LHCN-M2 (cell line): ENCODE measurements around the gene ADGRF3. TPM values are rescaled to one million over a fixed set of nuclear protein-coding genes. Genes with fewer than 3 reads are reported as not detected.
"Not testable (repeated sequence)": the region's sequence is repeated elsewhere in the genome, so short reads cannot be mapped to it uniquely, and the experiment has no call there.

Source experiments
- DNase-seq: peaks from one replicate; pipeline ENCODE4 v3.0.0-alpha.2; 2012; ENCODE audit warnings: low read depth
- total RNA-seq: library from RNA; depleted of rRNA; stranded (reverse); fragments of >200 nt; gene quantifications from 2 replicates; pipeline ENCODE4 v1.2.3, GENCODE V29; 2014

The ADGRF3 gene
- total RNA-seq, 1 experiment from 2014 or later, result 0.11 TPM

GRCh38 chr2:26349690-26350089 lies 3.1 kb upstream of the ADGRF3 start:
- DNase-seq, result no peak

GRCh38 chr2:26347286-26347865 lies 787 bp upstream of the ADGRF3 start:
- DNase-seq, result no peak

GRCh38 chr2:26345545-26346453 lies 790 bp downstream of the ADGRF3 start, which contains the start of gene SELENOI:
Gene SELENOI, plus strand, starts transcription at chr2:26346143. Its CDS starts 90 bp downstream, at chr2:26346233.
- DNase-seq, result peak; percentile 99

GRCh38 chr2:26345283-26345544 lies 1.4 kb downstream of the ADGRF3 start:
- DNase-seq, result no peak

- no peak for DNase-seq
Observed at GRCh38 chr2:26344581-26345282, 1.9 kb downstream of the ADGRF3 start.

GRCh38 chr2:26340831-26341230 lies 5.8 kb downstream of the ADGRF3 start:
- no peak for DNase-seq

GRCh38 chr2:26337298-26337697 lies 9.3 kb downstream of the ADGRF3 start:
- no peak for DNase-seq

- no peak for DNase-seq
Observed at GRCh38 chr2:26336719-26337118, 9.9 kb downstream of the ADGRF3 start.

GRCh38 chr2:26335231-26335630 lies 11.4 kb downstream of the ADGRF3 start:
- peak; percentile 49 for DNase-seq

GRCh38 chr2:26333293-26333692 lies 13.3 kb downstream of the ADGRF3 start:
- no peak for DNase-seq

- not testable (repeated sequence) for DNase-seq
Observed at GRCh38 chr2:26331321-26331720, 15.3 kb downstream of the ADGRF3 start.

GRCh38 chr2:26330604-26331003 lies 16.0 kb downstream of the ADGRF3 start:
- DNase-seq, result no peak

- DNase-seq, result peak; percentile 79
Observed at GRCh38 chr2:26330114-26330549, 16.5 kb downstream of the ADGRF3 start.

GRCh38 chr2:26329083-26329482 lies 17.5 kb downstream of the ADGRF3 start:
- not testable (repeated sequence) for DNase-seq

- peak; percentile 32 for DNase-seq
Observed at GRCh38 chr2:26327291-26328272, 19.0 kb downstream of the ADGRF3 start.

- peak; percentile 40 for DNase-seq
Observed at GRCh38 chr2:26326514-26326913, 20.1 kb downstream of the ADGRF3 start.

GRCh38 chr2:26325851-26326250 lies 20.7 kb downstream of the ADGRF3 start:
- DNase-seq, result peak; percentile 52

GRCh38 chr2:26324903-26325302 lies 21.7 kb downstream of the ADGRF3 start:
- peak; percentile 82 for DNase-seq

GRCh38 chr2:26324479-26324878 lies 22.1 kb downstream of the ADGRF3 start:
- DNase-seq, result not testable (repeated sequence)

- DNase-seq, result no peak
Observed at GRCh38 chr2:26318950-26319349, 27.6 kb downstream of the ADGRF3 start.
